ENCODE measurements around the gene FAR2.

Gene FAR2

GRCh38 chr12:29204521-29204920, 55.4 kb downstream of the FAR2 start:
- no peak for DNase-seq (ENCODE audit: low spot score)

DNA sequence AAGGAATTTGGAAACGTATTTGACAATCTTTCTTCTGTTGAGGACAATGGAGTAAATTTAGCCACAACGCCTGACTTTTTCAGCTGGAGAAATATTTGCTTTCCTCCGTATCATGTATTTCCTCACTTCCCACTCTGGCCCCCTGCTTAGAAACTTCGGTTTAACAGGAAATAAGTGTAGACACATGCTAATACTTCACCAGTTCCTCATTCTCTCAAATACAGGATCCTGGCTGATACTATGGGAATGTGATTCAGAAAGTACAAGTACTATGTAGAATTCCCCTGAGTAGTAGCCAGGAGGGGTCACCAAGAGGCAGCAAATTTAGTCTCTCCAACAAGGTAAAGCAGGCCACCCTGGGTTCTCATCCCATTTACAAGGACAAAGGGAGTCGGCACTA, 58.0 kb downstream of the FAR2 start:
- DNase-seq (ENCODE audit: low spot score) = peak; percentile 46

DNA sequence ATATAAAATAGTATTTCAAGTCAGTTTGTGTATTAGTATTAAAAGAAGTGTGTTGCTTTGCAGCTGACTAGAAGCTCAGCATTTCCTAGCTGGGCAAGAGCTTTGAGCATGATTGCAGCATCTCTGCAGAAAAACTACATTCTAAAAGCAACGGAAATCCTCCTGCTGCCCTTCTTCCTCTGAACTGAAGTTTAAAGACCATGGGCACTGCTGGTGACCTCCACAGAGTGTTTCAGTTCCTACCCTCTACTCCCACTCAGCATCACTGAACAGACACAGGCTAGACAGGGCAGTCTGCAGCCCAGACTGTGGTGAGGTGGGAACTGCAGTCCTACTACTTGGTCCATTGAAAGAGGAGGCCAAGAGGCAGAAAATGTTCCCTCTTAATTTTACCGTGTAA, 59.0 kb downstream of the FAR2 start:
- peak; percentile 67 for DNase-seq (ENCODE audit: low spot score)

DNA sequence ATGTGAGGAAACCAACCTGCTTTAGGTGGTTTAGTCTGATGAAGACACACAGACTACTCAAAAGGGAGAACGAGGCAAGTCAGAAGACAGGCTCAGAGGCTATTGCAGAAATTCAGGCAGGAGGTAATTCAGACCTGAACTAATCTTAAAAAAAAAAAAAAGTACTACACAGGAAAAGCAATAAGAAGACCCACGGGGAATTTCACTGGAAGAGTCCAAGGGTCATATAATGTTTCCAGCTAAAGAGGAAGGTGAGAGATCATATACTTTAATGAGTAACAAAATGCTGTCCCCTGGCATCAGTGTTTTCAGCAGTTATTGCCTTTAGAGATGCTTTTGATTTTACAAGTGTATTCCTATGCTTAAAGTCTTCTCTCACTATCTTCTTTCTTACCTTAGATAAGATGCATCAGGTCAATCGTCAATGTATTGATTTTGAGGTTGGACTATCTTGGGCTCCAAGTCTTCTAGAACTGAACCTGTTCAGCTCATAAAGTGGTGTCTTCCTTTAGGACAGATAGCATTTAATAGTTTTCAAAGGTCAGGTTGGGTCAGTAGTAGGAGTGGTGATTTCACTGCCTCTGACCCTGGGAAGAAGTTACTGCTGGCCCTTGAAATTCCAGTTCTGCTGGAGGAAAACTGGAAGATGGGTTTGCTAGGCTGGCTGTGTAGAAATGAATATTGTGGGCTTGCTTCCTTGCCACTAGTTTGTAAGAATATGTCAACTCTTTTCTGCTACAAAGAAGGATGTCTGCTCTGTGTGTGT, 60.0 kb downstream of the FAR2 start:
- no peak for DNase-seq (ENCODE audit: low spot score)

DNA sequence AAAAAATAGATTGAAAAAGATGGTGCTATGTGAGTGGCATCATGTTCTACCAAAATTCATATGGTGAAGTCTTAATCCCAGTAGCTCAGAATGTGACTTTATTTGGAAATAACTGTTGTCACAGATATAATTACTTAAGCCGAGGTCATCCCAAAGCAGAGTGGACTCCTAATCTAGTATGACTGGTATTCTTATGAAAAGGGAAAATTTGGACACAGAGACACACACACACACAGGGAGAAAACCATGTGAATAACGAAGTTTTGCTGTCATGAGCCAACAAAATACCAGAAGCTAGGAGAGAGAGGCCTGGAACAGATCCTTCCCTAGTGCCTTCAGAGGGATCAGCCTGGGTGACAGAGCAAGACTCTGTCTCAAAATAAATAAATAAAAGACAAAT, 62.6 kb downstream of the FAR2 start:
- DNase-seq (ENCODE audit: low spot score) = no peak

- DNase-seq (ENCODE audit: low spot score) = no peak
Observed at GRCh38 chr12:29212682-29213403, 63.8 kb downstream of the FAR2 start.

GRCh38 chr12:29216266-29216665, 67.2 kb downstream of the FAR2 start:
- DNase-seq (ENCODE audit: low spot score) = no peak

- no peak for DNase-seq (ENCODE audit: low spot score)
Observed at GRCh38 chr12:29216797-29217575, 67.9 kb downstream of the FAR2 start.

GRCh38 chr12:29220632-29221336, 71.7 kb downstream of the FAR2 start:
- no peak for DNase-seq (ENCODE audit: low spot score)

GRCh38 chr12:29222200-29222599, 73.1 kb downstream of the FAR2 start:
- no peak for DNase-seq (ENCODE audit: low spot score)

DNA sequence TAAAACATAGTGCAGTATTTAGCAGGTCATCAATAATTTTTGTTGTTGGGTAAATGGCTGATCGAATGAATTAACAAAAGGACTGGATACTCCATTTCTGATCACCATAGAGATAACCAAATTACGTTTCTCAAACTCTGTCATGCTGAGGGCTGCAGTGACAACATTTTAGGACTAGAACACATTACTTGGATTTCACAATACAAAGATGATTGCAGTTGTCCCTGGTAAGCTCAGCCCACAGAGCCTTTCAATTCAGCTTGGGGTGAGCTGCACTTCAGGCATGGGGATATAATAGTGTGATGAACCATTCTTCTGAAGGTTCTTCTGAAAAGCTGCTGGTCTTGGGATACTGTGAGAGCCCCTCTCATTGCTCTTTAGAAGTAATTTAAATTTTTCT, 74.3 kb downstream of the FAR2 start:
- DNase-seq (ENCODE audit: low spot score) = no peak

DNA sequence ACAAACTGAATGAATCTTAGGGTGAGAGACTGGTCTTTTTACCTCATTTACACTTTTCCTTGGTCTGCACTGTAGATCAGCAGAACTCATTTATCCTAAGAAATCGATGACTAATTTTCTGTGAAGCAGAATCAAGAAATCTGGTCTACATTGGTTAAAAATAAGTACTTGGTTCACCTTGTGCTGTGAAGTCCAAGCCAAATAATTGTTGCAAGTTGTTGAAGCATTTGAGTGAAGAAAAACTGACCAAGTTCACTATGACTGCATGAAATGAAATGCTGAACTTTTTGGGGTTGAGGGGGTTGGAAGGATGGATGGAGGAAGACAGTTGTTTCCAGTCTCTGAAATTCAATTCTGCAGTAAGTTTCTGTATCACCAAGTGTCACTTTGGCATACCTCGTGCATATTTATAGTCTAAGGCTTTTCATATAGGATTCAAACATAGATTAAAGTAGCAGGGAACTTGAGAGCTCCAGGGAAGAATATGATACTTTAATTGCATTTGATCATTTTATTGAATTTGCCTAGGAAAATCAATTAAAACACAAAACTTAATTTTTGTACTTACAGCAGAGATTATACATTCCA, 75.0 kb downstream of the FAR2 start:
- DNase-seq (ENCODE audit: low spot score) = no peak

DNA sequence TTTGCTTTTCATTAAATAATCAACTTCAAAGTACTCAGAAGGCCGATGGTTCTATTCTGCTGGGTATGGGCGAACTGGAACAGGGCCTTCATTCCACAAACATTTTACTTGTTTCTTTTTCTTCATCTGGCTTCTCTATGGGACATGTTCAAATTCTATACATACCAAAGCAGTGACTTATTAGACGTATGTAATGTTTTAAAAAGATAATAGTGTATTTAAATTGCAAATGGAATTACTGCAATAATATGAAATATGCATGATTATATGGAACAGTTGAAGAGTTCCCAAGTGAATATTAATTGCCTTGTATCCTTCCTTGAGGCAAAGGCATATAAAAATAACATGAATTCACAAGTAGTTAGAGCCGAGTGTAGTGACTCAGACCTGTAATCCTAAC, 75.5 kb downstream of the FAR2 start:
- no peak for DNase-seq (ENCODE audit: low spot score)

DNA sequence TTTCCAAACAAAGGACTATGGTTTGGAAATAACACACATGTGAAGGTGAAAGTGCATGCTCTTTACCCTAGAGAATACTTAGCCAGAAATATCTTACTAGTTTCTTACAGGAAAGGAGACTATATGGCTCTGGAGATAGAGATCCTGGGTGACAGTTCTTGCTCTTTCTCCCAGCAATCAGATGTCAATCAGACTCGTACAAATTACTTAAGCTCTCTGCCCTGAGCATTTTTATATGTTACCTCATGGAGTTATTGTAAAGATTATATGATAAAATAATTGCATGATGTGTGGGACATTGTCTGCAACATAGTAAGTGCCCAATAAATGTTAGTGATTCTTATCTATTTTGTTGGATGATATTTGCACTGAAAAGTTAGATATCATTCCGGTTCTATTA, 76.8 kb downstream of the FAR2 start:
- DNase-seq (ENCODE audit: low spot score) = no peak

DNA sequence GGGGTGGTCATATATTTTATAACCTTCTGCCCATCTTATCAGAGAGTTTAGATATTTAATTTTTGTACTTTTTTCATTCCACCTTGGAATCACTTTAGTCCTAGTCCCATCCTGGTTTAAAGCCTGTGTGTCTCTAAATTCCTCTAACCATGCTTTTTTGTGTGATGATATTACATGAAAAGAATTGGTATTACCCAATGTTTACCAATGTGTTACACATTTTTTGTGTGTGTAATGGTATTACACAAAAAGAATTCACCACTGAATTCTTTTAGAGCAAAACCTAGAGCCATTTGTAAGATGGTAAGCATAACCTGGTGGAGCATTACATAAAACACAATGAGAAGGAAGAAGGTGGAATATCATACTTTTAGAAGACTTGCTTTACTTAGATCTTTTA, 77.5 kb downstream of the FAR2 start:
- DNase-seq (ENCODE audit: low spot score) = no peak

- no peak for DNase-seq (ENCODE audit: low spot score)
Observed at GRCh38 chr12:29228474-29229157, 79.5 kb downstream of the FAR2 start.

- no peak for DNase-seq (ENCODE audit: low spot score)
Observed at GRCh38 chr12:29229158-29229505, 80.1 kb downstream of the FAR2 start.

GRCh38 chr12:29229937-29230336, 80.9 kb downstream of the FAR2 start:
- DNase-seq (ENCODE audit: low spot score) = no peak

GRCh38 chr12:29230800-29231560, 81.9 kb downstream of the FAR2 start:
- no peak for DNase-seq (ENCODE audit: low spot score)

DNA sequence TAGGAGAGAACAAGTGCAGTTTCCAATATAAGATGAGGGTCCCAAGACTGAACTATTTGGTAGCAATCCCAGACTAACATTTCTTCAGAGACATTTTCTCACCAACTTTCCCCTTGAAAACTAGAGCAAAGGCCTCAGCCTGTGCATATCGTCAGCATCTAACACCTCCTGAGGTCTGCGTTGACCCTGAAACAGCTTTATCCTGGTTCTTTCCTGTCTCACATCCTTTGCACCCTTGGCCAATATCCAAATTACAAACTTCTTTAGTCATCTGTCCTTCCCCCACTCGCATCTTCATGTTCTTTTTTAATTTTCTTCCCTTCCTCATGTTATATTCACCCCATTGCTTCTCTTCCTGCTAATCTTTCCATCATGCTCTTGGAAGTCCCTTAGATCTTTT, 83.0 kb downstream of the FAR2 start:
- DNase-seq (ENCODE audit: low spot score) = no peak

GRCh38 chr12:29234552-29234951, 85.5 kb downstream of the FAR2 start:
- no peak for DNase-seq (ENCODE audit: low spot score)
